Islet of Langerhans (tissue), 1 donor: ENCODE measurements around the gene GABRP.
A peak's percentile ranks its signal among the peaks of the same experiment; 100 is the strongest.
"Not testable (repeated sequence)": the region's sequence is repeated elsewhere in the genome, so short reads cannot be mapped to it uniquely, and the experiment has no call there.

Experiments
- FAIRE-seq: peaks from one replicate; lab custom pipeline; 2011; peaks lifted over from hg19 to GRCh38; lab: Jason Lieb, UNC

Gene GABRP

GRCh38 chr5:170755679-170756456, 27.7 kb upstream of the GABRP start:
- FAIRE-seq = no peak

GRCh38 chr5:170756691-170757090, 26.8 kb upstream of the GABRP start:
- FAIRE-seq = no peak

GRCh38 chr5:170757182-170757601, 26.3 kb upstream of the GABRP start:
- FAIRE-seq = peak; percentile 97

- FAIRE-seq = no peak
Measured at GRCh38 chr5:170757669-170758068, 25.9 kb upstream of the GABRP start.

GRCh38 chr5:170758481-170758880, 25.0 kb upstream of the GABRP start:
- no peak for FAIRE-seq

- FAIRE-seq = no peak
Measured at GRCh38 chr5:170760113-170760512, 23.4 kb upstream of the GABRP start.

- no peak for FAIRE-seq
Measured at GRCh38 chr5:170761048-170761707, 22.3 kb upstream of the GABRP start.

GRCh38 chr5:170761708-170762066, 21.8 kb upstream of the GABRP start:
- FAIRE-seq = no peak

GRCh38 chr5:170762298-170762697, 21.2 kb upstream of the GABRP start:
- not testable (repeated sequence) for FAIRE-seq

- FAIRE-seq = not testable (repeated sequence)
Measured at GRCh38 chr5:170765868-170766267, 17.7 kb upstream of the GABRP start.

- no peak for FAIRE-seq
Measured at GRCh38 chr5:170769246-170769645, 14.3 kb upstream of the GABRP start.

- no peak for FAIRE-seq
Measured at GRCh38 chr5:170769898-170770416, 13.6 kb upstream of the GABRP start.

GRCh38 chr5:170771496-170771895, 12.0 kb upstream of the GABRP start:
- FAIRE-seq = no peak

GRCh38 chr5:170773024-170773985, 10.2 kb upstream of the GABRP start:
- no peak for FAIRE-seq

GRCh38 chr5:170774831-170775230, 8.7 kb upstream of the GABRP start:
- FAIRE-seq = no peak

- FAIRE-seq = no peak
Measured at GRCh38 chr5:170781946-170782345, 1.6 kb upstream of the GABRP start.

GRCh38 chr5:170782438-170782837, 1.1 kb upstream of the GABRP start:
- no peak for FAIRE-seq

- FAIRE-seq = no peak
Measured at GRCh38 chr5:170785416-170785815, 1.9 kb downstream of the GABRP start.

GRCh38 chr5:170787216-170787615, 3.7 kb downstream of the GABRP start:
- FAIRE-seq = no peak

- no peak for FAIRE-seq
Measured at GRCh38 chr5:170788626-170789304, 5.2 kb downstream of the GABRP start.

- FAIRE-seq = no peak
Measured at GRCh38 chr5:170791325-170791954, 7.9 kb downstream of the GABRP start.
